Transverse colon (tissue), 4 donors: ENCODE results near the gene GOLGA2.

ENCODE experiments used
- EP300 ChIP-seq: sonication (generic); formaldehyde crosslinking; IDR thresholded peaks from one replicate; pipeline ENCODE4 v1.6.1; 2017; ENCODE audit warnings: antibody characterized with exemption, low read depth
- POLR2A ChIP-seq: fragments of 450-650 bp; IDR thresholded peaks from one replicate; pipeline ENCODE4 v1.6.1; 2016; ENCODE audit warnings: antibody characterized with exemption, mild to moderate bottlenecking, moderate library complexity
- POLR2AphosphoS5 ChIP-seq, 3 donors: sonication (generic); formaldehyde crosslinking; IDR thresholded peaks; one replicate each; pipeline ENCODE4 v1.6.1; 2016; ENCODE audit warnings: antibody characterized with exemption in 3 of 3
- TF ChIP-seq, protein P1 (sequence below), 5 experiments: fragments of 200-600 bp in 3 of 5; fragments of 450-650 bp in 2 of 5; sonication (generic) in 3 of 5; IDR thresholded peaks; 1 replicate in 2 of 5; 2 replicates in 3 of 5; pipeline ENCODE4 v1.5.1; 2016 to 2017; ENCODE audit warnings: antibody characterized with exemption in 5 of 5, inconsistent platforms in 3 of 5, mild to moderate bottlenecking in 2 of 5, moderate library complexity in 1 of 5

DNA sequence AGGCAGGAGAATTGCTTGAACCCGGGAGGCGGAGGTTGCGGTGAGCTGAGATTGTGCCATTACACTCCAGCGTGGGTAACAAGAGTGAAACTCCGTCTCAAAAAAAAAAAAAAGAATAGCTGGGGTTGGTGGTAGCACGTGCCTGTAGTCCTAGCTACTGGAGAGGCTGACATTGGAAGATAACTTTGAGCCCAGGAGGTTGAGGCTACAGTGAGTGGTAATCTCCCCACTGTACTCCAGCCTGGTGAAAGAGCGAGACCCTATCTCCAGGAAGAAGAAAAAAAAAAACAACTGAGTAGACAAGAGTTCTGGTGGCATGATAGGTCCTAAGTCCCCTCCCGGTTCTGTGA is 26.3 kb downstream of the GOLGA2 start:
- TF ChIP-seq POLR2A (no peak), EP300 (no peak), POLR2AphosphoS5 (IDR thresholded peaks at IDR 0.05) (no peak)
- TF ChIP-seq, protein P1, sequence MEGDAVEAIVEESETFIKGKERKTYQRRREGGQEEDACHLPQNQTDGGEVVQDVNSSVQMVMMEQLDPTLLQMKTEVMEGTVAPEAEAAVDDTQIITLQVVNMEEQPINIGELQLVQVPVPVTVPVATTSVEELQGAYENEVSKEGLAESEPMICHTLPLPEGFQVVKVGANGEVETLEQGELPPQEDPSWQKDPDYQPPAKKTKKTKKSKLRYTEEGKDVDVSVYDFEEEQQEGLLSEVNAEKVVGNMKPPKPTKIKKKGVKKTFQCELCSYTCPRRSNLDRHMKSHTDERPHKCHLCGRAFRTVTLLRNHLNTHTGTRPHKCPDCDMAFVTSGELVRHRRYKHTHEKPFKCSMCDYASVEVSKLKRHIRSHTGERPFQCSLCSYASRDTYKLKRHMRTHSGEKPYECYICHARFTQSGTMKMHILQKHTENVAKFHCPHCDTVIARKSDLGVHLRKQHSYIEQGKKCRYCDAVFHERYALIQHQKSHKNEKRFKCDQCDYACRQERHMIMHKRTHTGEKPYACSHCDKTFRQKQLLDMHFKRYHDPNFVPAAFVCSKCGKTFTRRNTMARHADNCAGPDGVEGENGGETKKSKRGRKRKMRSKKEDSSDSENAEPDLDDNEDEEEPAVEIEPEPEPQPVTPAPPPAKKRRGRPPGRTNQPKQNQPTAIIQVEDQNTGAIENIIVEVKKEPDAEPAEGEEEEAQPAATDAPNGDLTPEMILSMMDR (IDR thresholded peaks at IDR 0.05) = no peak
